BJ (cell line): ENCODE measurements around the gene LHX1. TPM values are rescaled to one million over a fixed set of nuclear protein-coding genes. Genes with fewer than 3 reads are reported as not detected.

ENCODE experiments used
- CTCF ChIA-PET: fragments of 350-600 bp; formaldehyde crosslinking; extraction: SDS; loops from one replicate; lab custom pipeline; 2021; ENCODE audit warnings: antibody characterized with exemption, inconsistent platforms; lab: Yijun Ruan, JAX
- POLR2A ChIA-PET: fragments of 300-600 bp; sonication (Branson Sonifier 250); formaldehyde crosslinking; extraction: SDS; loops from one replicate; lab custom pipeline; 2021; ENCODE audit warnings: antibody characterized with exemption; lab: Charles Lee
- DNase-seq: peaks from one replicate; pipeline ENCODE4 v3.0.0-alpha.2; 2011; ENCODE audit warnings: low read depth
- H3K27me3 ChIP-seq: 2 replicates; pipeline ENCODE4 v1.6.0; 2011; ENCODE audit warnings: low read length; ENCODE audit not compliant: control insufficient read depth, insufficient read depth
- H3K36me3 ChIP-seq: 2 replicates; pipeline ENCODE4 v1.5.1; 2011; ENCODE audit warnings: low read length; ENCODE audit not compliant: control insufficient read depth, insufficient read depth
- H3K4me3 ChIP-seq: 2 replicates; pipeline ENCODE4 v1.5.1; 2011; ENCODE audit warnings: low read depth, mild to moderate bottlenecking, control low read depth, low read length
- polyA plus RNA-seq: library from polyadenylated mRNA; depleted of rRNA; stranded (reverse); fragments of >200 nt; gene quantifications from 2 replicates; pipeline ENCODE4 v1.2.3, GENCODE V29; 2011
- TF ChIP-seq, protein P1 (sequence below): IDR thresholded peaks from 2 replicates; pipeline ENCODE4 v1.5.1; 2011; ENCODE audit warnings: low read depth, mild to moderate bottlenecking, control low read depth, inconsistent platforms, low read length, moderate library complexity; ENCODE audit not compliant: insufficient read depth

Gene LHX1
- polyA plus RNA-seq, 1 experiment: not detected

GRCh38 chr17:36949461-36949927 is 12.2 kb downstream of the LHX1 start:
- POLR2A ChIA-PET: no interaction called here
- peak; percentile 9 for DNase-seq

DNA sequence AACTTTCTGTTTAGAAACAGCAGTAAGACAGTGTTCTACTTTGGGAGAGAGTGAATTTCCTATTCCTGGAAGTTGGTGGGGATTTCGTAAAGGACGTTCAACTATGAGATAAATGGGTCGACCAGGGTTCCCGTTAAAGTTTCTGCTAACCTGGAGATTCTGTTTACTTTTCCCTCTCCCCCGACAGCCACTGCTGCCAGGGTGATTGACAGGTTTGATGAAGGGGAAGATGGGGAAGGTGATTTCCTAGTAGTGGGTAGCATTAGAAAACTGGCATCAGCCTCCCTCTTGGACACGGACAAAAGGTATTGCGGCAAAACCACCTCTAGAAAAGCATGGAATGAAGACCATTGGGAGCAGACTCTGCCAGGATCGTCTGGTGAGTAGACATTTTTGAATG is 12.8 kb downstream of the LHX1 start:
- Histone ChIP-seq H3K36me3 (peaks cover 1% of the 10 kb centered on the region; the same call in 1 of the 2 replicates), H3K4me3 (peak overlapping the region; percentile 85), H3K27me3 (peaks cover 23% of the 10 kb centered on the region)
- TF ChIP-seq, protein P1, sequence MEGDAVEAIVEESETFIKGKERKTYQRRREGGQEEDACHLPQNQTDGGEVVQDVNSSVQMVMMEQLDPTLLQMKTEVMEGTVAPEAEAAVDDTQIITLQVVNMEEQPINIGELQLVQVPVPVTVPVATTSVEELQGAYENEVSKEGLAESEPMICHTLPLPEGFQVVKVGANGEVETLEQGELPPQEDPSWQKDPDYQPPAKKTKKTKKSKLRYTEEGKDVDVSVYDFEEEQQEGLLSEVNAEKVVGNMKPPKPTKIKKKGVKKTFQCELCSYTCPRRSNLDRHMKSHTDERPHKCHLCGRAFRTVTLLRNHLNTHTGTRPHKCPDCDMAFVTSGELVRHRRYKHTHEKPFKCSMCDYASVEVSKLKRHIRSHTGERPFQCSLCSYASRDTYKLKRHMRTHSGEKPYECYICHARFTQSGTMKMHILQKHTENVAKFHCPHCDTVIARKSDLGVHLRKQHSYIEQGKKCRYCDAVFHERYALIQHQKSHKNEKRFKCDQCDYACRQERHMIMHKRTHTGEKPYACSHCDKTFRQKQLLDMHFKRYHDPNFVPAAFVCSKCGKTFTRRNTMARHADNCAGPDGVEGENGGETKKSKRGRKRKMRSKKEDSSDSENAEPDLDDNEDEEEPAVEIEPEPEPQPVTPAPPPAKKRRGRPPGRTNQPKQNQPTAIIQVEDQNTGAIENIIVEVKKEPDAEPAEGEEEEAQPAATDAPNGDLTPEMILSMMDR: no peak
- DNase-seq: no peak
- POLR2A ChIA-PET: no interaction called here
- CTCF ChIA-PET: interaction anchor here (0.8 to 2.1 kb wide), 2 partner anchors 22 to 98 kb away, joined by 3 to 5 read pairs; no protein-coding TSS in a partner anchor

More at GRCh38 chr17:36949461-36949927, 12.2 kb downstream of the LHX1 start:
- CTCF ChIA-PET: interaction anchor here (0.8 to 2.1 kb wide), 3 partner anchors 11 to 99 kb away, joined by 3 to 5 read pairs (median 4); no protein-coding TSS in a partner anchor
- Histone ChIP-seq H3K36me3 (no peaks in the 10 kb centered on the region), H3K27me3 (peaks cover 24% of the 10 kb centered on the region), H3K4me3 (peak overlapping the region; percentile 85)
- TF ChIP-seq, protein P1: no peak; the same call in 1 of the 2 replicates

- ChIA-PET CTCF (no interaction called here), POLR2A (no interaction called here)
- DNase-seq: no peak
- Histone ChIP-seq H3K4me3 (no peak overlapping the region), H3K27me3 (peaks cover 16% of the 10 kb centered on the region), H3K36me3 (peaks cover 3% of the 10 kb centered on the region)
- TF ChIP-seq, protein P1: no peak
These were observed 14.0 kb downstream of the LHX1 start for GRCh38 chr17:36951084-36951789.

DNA sequence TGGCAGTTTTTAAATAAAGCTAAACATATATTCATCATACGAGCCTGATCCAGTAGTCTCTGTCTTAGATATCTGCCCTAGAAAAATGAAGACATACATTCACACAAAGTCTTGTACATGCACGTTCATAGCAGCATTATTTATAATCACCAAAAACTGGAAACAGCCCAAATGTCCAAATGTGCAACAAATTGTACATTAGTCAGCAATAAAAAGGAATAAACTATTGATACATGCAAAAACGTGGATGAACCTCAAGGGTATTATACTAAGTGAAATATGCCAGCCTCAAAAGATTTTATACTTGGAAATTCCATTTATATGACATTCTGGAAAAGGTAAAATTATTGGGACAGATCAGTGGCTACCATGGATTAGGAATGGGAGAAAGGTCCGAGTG is 34.2 kb downstream of the LHX1 start:
- ChIA-PET CTCF (interaction anchor here (1.2 kb wide), 2 partner anchors 22 to 26 kb away, joined by 3 read pairs; no protein-coding TSS in a partner anchor), POLR2A (no interaction called here)
- no peaks in the 10 kb centered on the region for H3K27me3 ChIP-seq
- H3K36me3 ChIP-seq: no peaks in the 10 kb centered on the region
- TF ChIP-seq, protein P1: no peak
- no peak for DNase-seq
- no peak overlapping the region for H3K4me3 ChIP-seq

- ChIA-PET CTCF (interaction anchor here (1.2 kb wide), 2 partner anchors 23 to 27 kb away, joined by 3 read pairs; no protein-coding TSS in a partner anchor), POLR2A (no interaction called here)
- TF ChIP-seq, protein P1: no peak
- no peak overlapping the region for H3K4me3 ChIP-seq
- H3K36me3 ChIP-seq: no peaks in the 10 kb centered on the region
- no peaks in the 10 kb centered on the region for H3K27me3 ChIP-seq
- DNase-seq: no peak
These were observed 35.0 kb downstream of the LHX1 start for GRCh38 chr17:36972186-36972700.
